ENCODE results near the gene CLDND1.

The CLDND1 gene

DNA sequence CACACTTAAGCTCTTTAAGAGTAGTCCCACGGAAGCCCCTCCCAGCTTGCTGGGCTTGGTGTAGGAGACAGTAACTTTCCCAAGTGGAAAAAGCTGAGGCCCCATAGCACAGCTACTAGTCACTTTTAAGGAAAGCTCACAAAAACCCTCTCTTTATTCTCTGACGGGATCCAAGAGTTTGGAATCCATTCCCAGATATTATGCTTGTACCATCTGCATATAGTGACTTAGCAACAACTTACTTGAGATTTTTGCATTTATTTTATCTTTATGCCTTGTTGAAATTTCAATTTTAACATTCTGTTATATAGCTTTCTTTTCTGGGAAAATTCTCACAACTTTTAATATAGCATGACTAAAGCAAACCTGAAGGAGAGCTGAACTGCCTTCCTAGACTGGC lies 28.5 kb upstream of the CLDND1 start:
- DNase-seq: no peak

DNA sequence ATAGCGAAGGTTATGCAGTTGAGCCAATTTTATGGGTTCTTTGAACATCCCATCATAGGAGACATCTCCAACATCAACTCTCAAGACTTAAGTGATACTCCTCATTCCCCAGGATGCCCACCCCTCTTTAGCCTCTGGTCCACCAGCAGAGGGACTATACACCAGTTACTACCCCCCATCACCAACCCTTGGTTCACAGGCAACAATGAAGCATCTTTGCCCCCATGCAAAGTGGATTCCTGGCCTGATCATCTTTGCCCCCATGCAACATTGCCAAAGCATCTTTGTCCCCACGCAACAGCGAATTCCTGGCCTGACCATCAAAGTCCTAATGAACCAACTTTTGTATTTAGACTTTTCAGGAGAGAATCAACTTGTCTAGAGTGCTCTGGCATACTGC lies 28.1 kb upstream of the CLDND1 start:
- no peak for DNase-seq

- DNase-seq: no peak
Measured at GRCh38 chr3:98548544-98548943, 25.8 kb upstream of the CLDND1 start.

DNA sequence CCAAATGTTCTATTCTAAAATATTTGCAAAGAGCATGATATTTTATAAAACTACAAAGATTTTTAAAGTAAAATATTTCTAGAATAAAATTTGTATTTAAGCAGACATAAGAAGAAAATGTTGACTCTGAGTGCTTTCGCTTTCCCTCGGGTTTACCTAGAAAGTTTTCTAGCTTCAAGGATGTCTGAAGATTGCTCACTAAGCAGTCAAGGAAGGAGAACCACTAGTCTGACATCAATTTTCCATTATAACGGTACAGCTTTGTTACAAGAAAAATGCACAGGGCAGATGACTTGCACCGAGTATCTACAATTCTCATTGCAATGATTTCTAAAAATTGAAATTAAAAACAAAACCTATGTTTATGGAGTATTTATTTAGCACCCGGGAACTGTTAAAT lies 23.2 kb upstream of the CLDND1 start:
- no peak for DNase-seq

DNA sequence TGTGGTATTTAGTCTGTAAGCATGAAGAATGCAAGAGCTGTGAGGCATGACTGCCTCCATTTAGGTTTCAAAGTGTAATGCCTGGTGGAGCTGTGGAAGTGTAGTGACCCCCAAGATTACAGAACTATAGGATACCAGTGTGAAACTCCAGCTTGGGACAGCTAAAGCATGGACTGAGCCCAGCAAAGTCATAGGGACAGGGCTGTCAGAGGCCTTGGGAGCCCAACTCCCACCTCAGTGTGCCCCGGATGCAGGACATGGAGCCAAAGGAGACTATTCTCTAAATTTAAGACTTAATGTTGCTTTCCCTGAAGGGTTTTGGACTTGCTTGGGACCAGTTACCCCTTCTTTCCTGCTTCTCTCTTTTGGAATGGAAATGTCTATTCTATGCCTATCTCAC lies 19.9 kb upstream of the CLDND1 start:
- DNase-seq: no peak

GRCh38 chr3:98541695-98542094 lies 19.0 kb upstream of the CLDND1 start:
- DNase-seq: no peak

- DNase-seq: no peak
Measured at GRCh38 chr3:98540346-98540745, 17.6 kb upstream of the CLDND1 start.

DNA sequence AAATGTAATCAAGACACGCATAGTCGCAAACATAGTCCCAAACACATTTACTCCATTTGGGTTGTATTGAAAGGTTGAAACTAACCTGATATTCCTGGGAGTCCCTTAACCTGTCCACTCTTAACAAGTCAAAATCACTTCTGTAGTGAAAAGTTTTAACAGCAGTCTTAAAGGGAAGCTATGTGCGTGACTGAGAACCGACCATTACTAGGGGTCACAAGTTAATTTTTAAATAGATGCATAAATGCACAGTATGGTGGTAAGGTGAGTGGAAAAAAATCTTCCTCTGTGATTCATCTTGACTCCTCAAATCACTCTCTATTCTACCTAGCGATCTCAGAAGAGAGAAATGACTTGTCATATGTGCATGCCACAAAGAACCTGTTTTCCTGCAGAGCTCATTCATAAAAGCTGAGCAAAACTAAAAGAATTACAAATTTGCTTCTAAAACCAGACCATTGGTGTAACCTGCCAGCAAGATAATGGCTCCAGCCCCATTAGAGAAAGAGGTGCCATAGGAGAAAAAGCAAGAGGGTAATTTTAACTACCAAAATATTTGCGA lies 13.8 kb upstream of the CLDND1 start:
- DNase-seq: no peak

DNA sequence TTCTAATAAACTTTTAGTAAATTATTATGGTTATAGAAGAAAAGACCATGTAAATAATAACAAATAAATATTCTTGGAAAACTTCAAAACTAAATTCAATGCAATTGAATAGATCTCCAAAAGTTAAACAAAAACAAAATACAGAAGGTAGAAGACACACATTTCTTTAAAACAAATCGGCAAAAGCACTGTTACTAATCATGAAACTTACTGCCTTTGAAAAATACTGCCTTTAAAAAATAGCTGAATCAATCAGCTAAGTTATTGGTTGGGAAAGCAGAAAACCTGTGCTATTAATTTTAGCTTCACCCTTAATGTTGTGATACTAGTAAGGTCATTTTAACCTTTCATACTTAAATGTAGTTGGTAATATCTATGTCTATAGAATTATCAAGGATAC lies 12.0 kb upstream of the CLDND1 start:
- DNase-seq: no peak

- no peak for DNase-seq
Measured at GRCh38 chr3:98534168-98534567, 11.5 kb upstream of the CLDND1 start.

DNA sequence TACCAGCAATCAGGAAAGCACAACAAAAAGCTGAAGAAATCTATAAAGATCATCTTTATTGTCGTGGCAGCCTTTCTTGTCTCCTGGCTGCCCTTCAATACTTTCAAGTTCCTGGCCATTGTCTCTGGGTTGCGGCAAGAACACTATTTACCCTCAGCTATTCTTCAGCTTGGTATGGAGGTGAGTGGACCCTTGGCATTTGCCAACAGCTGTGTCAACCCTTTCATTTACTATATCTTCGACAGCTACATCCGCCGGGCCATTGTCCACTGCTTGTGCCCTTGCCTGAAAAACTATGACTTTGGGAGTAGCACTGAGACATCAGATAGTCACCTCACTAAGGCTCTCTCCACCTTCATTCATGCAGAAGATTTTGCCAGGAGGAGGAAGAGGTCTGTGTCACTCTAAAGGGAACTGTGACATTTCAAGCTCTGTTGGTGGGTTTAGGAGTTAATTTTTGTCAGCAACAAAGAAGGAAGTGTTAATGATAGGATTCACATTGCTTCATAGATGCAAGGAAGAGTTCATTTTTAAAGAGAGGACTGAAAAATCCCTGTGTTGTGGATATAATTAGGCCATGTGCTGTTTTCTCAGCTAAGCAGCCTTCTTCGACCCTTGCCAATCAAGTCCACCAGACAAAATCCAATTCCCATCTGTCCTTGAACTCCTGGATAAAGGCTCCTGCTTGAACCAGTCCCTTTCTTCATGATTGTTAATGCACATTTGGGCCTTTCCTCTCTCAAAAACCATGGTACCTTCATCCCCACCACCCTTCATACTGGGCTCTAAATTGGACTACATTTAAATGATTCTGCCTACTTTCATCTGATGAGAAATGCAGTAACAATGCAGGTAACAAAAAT lies 10.2 kb upstream of the CLDND1 start:
- no peak for DNase-seq

GRCh38 chr3:98532275-98532637 lies 9.6 kb upstream of the CLDND1 start:
- no peak for DNase-seq

DNA sequence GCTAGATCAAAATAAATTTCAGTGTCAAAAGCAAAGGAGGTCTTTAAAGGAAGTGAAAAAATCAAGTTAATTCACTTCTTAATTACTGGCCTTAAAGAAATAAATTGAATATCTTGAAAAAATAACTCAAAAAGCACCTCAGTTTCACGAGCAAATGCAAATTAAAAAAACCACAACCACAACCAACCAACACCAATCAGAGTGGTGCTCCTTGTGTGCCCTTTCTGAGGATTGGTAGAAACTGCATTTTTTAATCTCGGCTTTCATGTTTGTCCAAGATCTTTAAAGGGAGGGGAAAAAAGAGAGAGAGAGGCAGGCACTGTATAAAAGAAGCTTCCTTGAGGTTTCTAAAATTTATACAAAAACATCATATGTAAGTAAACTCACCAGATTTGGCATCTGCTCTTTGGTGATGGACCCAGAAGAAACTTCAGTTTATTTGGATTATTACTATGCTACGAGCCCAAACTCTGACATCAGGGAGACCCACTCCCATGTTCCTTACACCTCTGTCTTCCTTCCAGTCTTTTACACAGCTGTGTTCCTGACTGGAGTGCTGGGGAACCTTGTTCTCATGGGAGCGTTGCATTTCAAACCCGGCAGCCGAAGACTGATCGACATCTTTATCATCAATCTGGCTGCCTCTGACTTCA lies 9.0 kb upstream of the CLDND1 start, which contains the start of gene GPR15:
TSS of gene GPR15 (plus strand) at position 357 of the 653 bp plus-strand sequence. CDS start at position 413, 56 bp downstream.
- no peak for DNase-seq

DNA sequence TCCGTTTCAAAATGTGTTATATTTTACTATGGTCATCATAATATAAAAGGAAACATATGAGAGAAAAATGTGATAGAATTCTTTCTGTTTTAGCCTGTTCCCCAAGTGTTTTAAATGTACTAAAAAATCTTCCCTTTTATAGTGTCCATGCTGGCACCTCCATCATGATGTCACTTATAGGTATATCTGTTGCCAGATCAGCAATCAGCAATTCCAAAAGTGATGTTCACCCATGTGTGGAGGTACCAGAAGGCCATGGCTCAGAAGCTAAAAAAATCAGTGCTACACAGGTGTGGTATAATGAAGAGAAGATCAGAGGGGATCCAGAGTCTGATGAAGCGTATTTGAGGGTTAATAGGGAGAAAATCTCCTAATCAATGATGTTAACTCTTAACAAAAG lies 8.0 kb upstream of the CLDND1 start:
- DNase-seq: no peak

DNA sequence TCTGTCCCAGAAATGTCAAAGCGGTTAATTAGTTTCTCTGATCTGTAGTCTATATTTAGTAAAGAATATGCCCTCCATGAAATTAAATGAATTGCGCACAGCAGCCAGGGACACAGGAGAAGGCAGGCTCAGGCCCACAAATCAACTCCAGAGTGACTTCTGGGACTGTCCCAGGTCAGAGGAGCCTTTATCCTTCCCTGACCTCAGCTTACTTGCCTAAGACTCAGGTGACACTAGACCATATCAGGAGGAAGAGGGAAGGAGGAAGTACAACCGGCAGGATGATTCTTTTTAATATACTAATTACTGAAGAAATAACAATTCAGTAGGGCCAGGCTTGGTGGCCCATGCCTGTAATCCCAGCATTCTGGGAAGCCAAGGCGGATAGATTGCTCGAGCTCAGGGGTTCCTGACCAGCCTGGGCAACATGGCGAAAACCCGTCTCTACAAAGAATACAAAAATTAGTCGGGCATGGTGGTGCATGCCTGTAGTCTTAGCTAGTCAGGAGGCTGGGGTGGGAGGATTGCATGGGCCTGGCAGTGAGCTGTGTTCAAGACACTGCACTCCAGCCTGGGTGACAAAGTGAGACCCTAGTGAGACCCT lies 7.3 kb upstream of the CLDND1 start:
- DNase-seq: no peak

DNA sequence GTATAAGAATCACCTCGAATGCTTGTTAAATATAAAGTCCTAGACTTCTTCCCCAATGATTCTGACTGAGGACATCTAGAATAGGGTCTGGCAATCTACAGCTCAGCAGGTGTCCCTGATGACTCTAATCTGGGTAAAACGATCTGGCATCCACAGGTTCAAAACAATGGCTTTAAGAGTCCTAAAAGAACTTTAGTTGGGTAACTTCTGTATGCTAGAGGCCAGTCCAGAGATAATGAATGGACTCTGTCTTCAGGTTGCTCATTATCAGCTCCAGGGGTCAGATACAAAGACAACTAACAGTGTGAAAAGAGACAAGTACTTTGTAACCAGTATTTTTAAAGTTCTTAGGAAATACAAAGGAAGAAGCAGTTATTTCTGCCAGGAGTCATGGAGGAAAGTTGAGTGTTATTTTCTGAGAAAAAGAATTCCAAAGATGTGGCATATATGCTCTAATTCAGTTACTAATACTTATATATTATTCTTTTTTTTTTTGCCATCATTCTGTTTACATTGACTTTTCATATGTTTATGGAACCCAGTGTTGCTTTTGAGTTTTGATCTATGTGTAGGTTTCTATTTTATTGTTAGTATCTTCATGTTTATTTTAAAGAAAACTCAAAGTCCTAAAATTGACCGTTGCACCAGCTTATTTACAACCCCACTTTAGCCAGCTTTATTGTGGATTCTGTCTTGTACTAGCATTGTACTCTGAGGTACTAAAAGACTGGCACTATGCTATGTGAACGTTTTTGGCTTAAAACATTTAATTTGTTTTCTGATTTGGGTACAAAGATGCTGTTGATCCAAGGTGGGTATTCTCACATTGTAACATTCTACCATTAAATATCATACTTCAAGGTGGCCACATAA lies 6.0 kb upstream of the CLDND1 start:
- no peak for DNase-seq

GRCh38 chr3:98525494-98525893 lies 2.8 kb upstream of the CLDND1 start:
- DNase-seq: no peak

- peak; percentile 46 for DNase-seq
Measured at GRCh38 chr3:98521897-98522543, 682 bp downstream of the CLDND1 start.

- DNase-seq: no peak
Measured at GRCh38 chr3:98519351-98519750, 3.4 kb downstream of the CLDND1 start.

- DNase-seq: no peak
Measured at GRCh38 chr3:98518816-98519215, 3.9 kb downstream of the CLDND1 start.

DNA sequence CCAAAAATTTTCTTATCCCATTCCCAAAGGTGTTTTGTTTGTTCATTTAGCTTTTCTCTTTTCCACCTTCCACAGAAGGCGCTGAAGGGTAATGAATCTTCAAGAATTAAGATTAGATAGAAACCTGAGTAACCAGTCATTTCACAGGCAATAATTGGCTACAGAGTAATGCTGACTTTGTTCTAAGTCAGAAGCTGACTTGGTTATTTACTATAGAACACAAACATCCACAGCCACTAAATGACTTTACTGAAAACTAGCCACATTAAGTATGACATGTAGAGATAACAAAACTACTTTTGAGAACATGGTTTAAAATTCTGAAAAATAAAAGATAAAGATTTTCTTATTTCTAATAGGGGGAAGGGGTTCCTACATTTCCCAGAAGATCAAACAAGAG lies 7.8 kb downstream of the CLDND1 start:
- no peak for DNase-seq

- DNase-seq: no peak
Measured at GRCh38 chr3:98513736-98514135, 9.0 kb downstream of the CLDND1 start.
